ENCODE measurements around the gene STX4. TPM values are rescaled to one million over a fixed set of nuclear protein-coding genes. Genes with fewer than 3 reads are reported as not detected.

The STX4 gene
- total RNA-seq, 2 donors from 2014 or later = 40.7 to 51.7 TPM

DNA sequence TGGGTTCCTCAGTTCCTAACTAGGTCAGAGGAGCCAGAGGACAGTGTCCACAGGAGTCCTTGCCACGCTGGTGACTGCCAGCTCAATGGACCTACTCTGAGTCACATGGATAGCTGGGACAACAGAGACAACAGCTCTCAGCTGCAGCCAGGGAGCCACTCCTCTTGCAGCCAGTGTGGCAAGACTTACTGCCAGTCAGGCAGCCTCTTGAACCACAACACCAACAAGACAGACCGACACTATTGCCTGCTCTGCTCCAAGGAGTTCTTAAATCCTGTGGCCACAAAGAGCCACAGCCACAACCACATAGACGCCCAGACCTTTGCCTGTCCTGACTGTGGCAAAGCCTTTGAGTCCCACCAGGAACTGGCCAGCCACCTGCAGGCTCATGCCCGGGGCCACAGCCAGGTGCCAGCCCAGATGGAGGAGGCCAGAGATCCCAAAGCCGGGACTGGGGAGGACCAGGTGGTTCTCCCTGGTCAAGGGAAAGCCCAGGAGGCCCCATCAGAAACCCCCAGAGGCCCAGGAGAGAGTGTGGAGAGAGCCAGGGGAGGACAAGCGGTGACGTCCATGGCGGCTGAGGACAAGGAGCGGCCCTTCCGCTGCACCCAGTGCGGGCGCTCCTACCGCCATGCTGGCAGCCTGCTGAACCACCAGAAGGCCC, 47.5 kb downstream of the STX4 start:
- H3K27me3 ChIP-seq (replicated peaks; ENCODE audit: insufficient read depth) = no peaks in the 10 kb centered on the region
- H3K4me3 ChIP-seq = no peak overlapping the region
- peaks cover 8 to 40% of the 10 kb centered on the region in 2 donors for H3K36me3 ChIP-seq
- 98% methylated on average over 9 of the region's 13 CpGs for WGBS
- H3K9me3 ChIP-seq = no peaks in the 10 kb centered on the region
- DNase-seq (ENCODE audit: low spot score) = no peak
- TF ChIP-seq POLR2AphosphoS5 (IDR thresholded peaks at IDR 0.05) (no peak), POLR2A (IDR thresholded peaks at IDR 0.05) (no peak), CTCF (IDR thresholded peaks at IDR 0.05) (no peak)
- H3K4me1 ChIP-seq (replicated peaks) = no peaks in the 10 kb centered on the region
- intact Hi-C loops (cut with DNase I) = no loop called here
- no peak overlapping the region for H3K27ac ChIP-seq

GRCh38 chr16:31081428-31082351, 48.3 kb downstream of the STX4 start:
- no peak overlapping the region for H3K4me3 ChIP-seq
- no peak for DNase-seq (ENCODE audit: low spot score)
- H3K4me1 ChIP-seq (replicated peaks) = no peaks in the 10 kb centered on the region
- intact Hi-C loops (cut with DNase I) = no loop called here
- WGBS = 75% methylated on average over 23 of the region's 26 CpGs
- TF ChIP-seq POLR2AphosphoS5 (IDR thresholded peaks at IDR 0.05) (no peak), CTCF (IDR thresholded peaks at IDR 0.05) (no peak)
- H3K9me3 ChIP-seq = no peaks in the 10 kb centered on the region
- peaks cover 4 to 36% of the 10 kb centered on the region in 2 donors for H3K36me3 ChIP-seq
- no peak overlapping the region for H3K27ac ChIP-seq
- no peaks in the 10 kb centered on the region for H3K27me3 ChIP-seq (replicated peaks; ENCODE audit: insufficient read depth)

DNA sequence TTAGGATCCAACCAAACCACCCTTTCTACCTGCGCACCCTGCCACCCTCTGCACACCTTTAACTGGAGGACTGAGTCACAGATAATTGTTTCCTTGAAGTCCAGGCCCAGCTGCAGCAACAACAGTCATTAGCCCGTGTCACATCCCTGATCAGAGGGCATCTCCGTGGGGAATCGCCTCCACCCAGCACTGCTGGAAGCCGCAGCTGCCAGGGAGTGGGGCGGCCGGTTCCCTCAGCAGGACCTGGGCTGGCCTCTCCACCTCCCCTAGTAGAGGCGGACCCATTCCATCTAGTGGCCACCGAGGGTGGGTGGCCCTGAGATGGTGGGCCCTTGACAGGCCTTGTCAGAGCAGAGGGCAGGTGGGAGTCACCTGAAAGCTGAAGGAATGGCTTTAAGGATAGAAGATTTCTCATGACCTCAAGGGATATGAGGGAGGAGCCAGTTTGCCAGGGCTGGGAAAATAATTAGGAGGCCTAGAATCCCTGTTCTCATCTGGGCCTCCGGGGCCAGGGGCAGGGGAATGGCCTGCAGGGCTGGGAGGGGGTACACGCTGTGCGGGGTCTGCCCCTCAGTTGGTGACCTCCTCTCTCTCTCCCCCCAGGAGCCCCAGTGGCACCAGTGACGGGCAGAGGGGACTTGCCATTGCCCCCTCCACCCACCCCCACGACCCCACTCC, 49.1 kb downstream of the STX4 start:
- intact Hi-C loops (cut with DNase I) = no loop called here
- H3K27ac ChIP-seq = no peak overlapping the region
- H3K4me1 ChIP-seq (replicated peaks) = no peaks in the 10 kb centered on the region
- H3K27me3 ChIP-seq (replicated peaks; ENCODE audit: insufficient read depth) = no peaks in the 10 kb centered on the region
- TF ChIP-seq POLR2AphosphoS5 (IDR thresholded peaks at IDR 0.05) (no peak), POLR2A (IDR thresholded peaks at IDR 0.05) (no peak), CTCF (IDR thresholded peaks at IDR 0.05) (no peak)
- H3K4me3 ChIP-seq = no peak overlapping the region
- 79% methylated on average over 14 of the region's 14 CpGs for WGBS
- H3K36me3 ChIP-seq = peaks cover 0 to 28% of the 10 kb centered on the region in 2 donors
- H3K9me3 ChIP-seq = no peaks in the 10 kb centered on the region
- DNase-seq (ENCODE audit: low spot score) = no peak

DNA sequence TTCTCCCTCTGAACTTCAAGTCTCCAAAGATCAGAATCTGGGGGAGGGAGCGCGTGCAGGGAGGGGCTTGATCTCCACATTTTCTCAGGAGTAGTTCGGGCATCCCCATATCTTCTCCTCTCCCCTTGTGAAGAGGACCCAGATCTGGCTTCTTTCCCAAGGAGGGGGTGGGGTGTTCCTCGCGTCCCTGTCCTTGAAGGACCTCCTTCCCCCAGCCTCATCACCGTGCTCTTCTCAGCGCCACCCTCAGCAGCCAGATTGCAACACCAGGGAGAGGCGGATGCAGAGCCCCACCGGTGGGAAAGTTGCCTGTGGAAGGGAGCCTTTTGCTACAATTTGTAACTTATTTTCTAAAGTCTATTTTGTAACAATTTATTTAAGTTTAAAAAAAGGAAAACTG, 49.7 kb downstream of the STX4 start:
- no peak for DNase-seq (ENCODE audit: low spot score)
- Histone ChIP-seq H3K9me3 (no peaks in the 10 kb centered on the region), H3K27me3 (replicated peaks; ENCODE audit: insufficient read depth) (no peaks in the 10 kb centered on the region), H3K4me1 (replicated peaks) (no peaks in the 10 kb centered on the region), H3K36me3 (peaks cover 0 to 22% of the 10 kb centered on the region in 2 donors), H3K4me3 (no peak overlapping the region), H3K27ac (no peak overlapping the region)
- WGBS = 70% methylated on average over 9 of the region's 9 CpGs
- intact Hi-C loops (cut with DNase I) = no loop called here
- TF ChIP-seq POLR2A (IDR thresholded peaks at IDR 0.05) (no peak), CTCF (IDR thresholded peaks at IDR 0.05) (no peak)

Data from prostate gland (tissue), 2 donors.